Measurements from ENCODE around the gene CUBN.

CUBN gene

GRCh38 chr10:17062009-17062408 lies 67.6 kb downstream of the CUBN start:
- H3K27ac ChIP-seq, result no peak overlapping the region
- H3K4me3 ChIP-seq (ENCODE audit: low read depth, low read length), result no peak overlapping the region
- H3K36me3 ChIP-seq, result no peaks in the 10 kb centered on the region
- H3K27me3 ChIP-seq (ENCODE audit: insufficient read depth, low read depth, severe bottlenecking), result no peaks in the 10 kb centered on the region
- TF ChIP-seq, protein P1, sequence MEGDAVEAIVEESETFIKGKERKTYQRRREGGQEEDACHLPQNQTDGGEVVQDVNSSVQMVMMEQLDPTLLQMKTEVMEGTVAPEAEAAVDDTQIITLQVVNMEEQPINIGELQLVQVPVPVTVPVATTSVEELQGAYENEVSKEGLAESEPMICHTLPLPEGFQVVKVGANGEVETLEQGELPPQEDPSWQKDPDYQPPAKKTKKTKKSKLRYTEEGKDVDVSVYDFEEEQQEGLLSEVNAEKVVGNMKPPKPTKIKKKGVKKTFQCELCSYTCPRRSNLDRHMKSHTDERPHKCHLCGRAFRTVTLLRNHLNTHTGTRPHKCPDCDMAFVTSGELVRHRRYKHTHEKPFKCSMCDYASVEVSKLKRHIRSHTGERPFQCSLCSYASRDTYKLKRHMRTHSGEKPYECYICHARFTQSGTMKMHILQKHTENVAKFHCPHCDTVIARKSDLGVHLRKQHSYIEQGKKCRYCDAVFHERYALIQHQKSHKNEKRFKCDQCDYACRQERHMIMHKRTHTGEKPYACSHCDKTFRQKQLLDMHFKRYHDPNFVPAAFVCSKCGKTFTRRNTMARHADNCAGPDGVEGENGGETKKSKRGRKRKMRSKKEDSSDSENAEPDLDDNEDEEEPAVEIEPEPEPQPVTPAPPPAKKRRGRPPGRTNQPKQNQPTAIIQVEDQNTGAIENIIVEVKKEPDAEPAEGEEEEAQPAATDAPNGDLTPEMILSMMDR (IDR thresholded peaks at IDR 0.05; ENCODE audit: low read depth, low read length), result no peak
- no peak for DNase-seq
- no peaks in the 10 kb centered on the region for H3K9me3 ChIP-seq (ENCODE audit: severe bottlenecking)

DNA sequence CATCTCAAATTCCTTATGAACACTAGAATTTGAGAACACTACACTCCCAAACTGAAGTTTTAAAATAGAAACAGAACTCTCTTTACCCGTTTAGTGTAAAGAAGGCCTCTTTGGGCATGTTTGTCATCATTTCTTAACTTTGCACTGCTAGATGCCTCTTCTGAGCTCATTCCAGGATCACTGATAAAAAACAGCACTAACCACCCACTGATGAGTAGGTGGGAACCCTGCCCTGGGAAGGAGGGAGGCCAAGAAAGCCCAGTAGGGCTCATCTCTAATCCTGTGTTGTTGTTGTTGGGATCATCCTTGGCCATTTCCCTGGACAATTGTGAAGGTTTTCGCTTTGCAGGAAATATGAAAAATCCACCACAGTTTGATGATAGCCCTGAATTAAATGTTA lies 68.2 kb downstream of the CUBN start:
- Histone ChIP-seq H3K36me3 (no peaks in the 10 kb centered on the region), H3K27me3 (ENCODE audit: insufficient read depth, low read depth, severe bottlenecking) (no peaks in the 10 kb centered on the region), H3K9me3 (ENCODE audit: severe bottlenecking) (no peaks in the 10 kb centered on the region), H3K27ac (no peak overlapping the region), H3K4me3 (ENCODE audit: low read depth, low read length) (no peak overlapping the region)
- TF ChIP-seq, protein P1 (IDR thresholded peaks at IDR 0.05; ENCODE audit: low read depth, low read length), result no peak
- DNase-seq, result no peak

DNA sequence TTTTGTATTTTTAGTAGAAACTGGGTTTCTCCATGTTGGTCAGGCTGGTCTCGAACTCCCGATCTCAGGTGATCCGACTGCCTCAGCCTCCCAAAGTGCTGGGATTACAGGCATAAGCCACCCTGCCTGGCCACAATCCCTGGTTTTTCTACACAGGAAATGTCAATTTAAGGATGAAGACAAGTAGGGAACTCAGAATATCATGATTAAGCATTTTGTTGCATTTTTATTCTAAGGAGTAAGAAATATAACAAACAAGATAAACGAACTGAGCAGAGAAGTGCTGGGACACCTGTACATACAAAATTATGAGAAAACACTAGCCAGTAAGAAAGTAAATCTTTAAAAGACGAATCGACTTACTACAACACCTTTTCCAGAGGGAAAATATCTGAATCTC lies 69.3 kb downstream of the CUBN start:
- DNase-seq, result no peak
- TF ChIP-seq, protein P1 (IDR thresholded peaks at IDR 0.05; ENCODE audit: low read depth, low read length), result no peak
- Histone ChIP-seq H3K36me3 (no peaks in the 10 kb centered on the region), H3K9me3 (ENCODE audit: severe bottlenecking) (no peaks in the 10 kb centered on the region), H3K27me3 (ENCODE audit: insufficient read depth, low read depth, severe bottlenecking) (no peaks in the 10 kb centered on the region), H3K4me3 (ENCODE audit: low read depth, low read length) (no peak overlapping the region), H3K27ac (no peak overlapping the region)

GRCh38 chr10:17059197-17059688 lies 70.4 kb downstream of the CUBN start:
- H3K9me3 ChIP-seq (ENCODE audit: severe bottlenecking), result no peaks in the 10 kb centered on the region
- H3K36me3 ChIP-seq, result no peaks in the 10 kb centered on the region
- TF ChIP-seq, protein P1 (IDR thresholded peaks at IDR 0.05; ENCODE audit: low read depth, low read length), result no peak
- H3K4me3 ChIP-seq (ENCODE audit: low read depth, low read length), result no peak overlapping the region
- H3K27ac ChIP-seq, result no peak overlapping the region
- DNase-seq, result no peak
- no peaks in the 10 kb centered on the region for H3K27me3 ChIP-seq (ENCODE audit: insufficient read depth, low read depth, severe bottlenecking)

- TF ChIP-seq, protein P1 (IDR thresholded peaks at IDR 0.05; ENCODE audit: low read depth, low read length), result no peak
- DNase-seq, result no peak
- Histone ChIP-seq H3K27ac (no peak overlapping the region), H3K4me3 (ENCODE audit: low read depth, low read length) (no peak overlapping the region), H3K36me3 (no peaks in the 10 kb centered on the region), H3K27me3 (ENCODE audit: insufficient read depth, low read depth, severe bottlenecking) (no peaks in the 10 kb centered on the region), H3K9me3 (ENCODE audit: severe bottlenecking) (no peaks in the 10 kb centered on the region)
Observed at GRCh38 chr10:17058093-17058492, 71.5 kb downstream of the CUBN start.

GRCh38 chr10:17056781-17057428 lies 72.7 kb downstream of the CUBN start:
- H3K9me3 ChIP-seq (ENCODE audit: severe bottlenecking), result no peaks in the 10 kb centered on the region
- TF ChIP-seq, protein P1 (IDR thresholded peaks at IDR 0.05; ENCODE audit: low read depth, low read length), result no peak
- no peak overlapping the region for H3K27ac ChIP-seq
- no peaks in the 10 kb centered on the region for H3K36me3 ChIP-seq
- no peak for DNase-seq
- H3K4me3 ChIP-seq (ENCODE audit: low read depth, low read length), result no peak overlapping the region
- H3K27me3 ChIP-seq (ENCODE audit: insufficient read depth, low read depth, severe bottlenecking), result no peaks in the 10 kb centered on the region
